Neuron (in vitro differentiated cells): ENCODE measurements around the gene CRX.
"Not testable (repeated sequence)": the region's sequence is repeated elsewhere in the genome, so short reads cannot be mapped to it uniquely, and the experiment has no call there.

Experiments used
- H2AFZ ChIP-seq: one replicate; pipeline ENCODE4 v1.6.1; 2013; ENCODE audit warnings: low read depth, mild to moderate bottlenecking, inconsistent platforms, low read length, moderate library complexity
- H3K27me3 ChIP-seq: one replicate; pipeline ENCODE4 v1.6.1; 2013; ENCODE audit warnings: low read length; ENCODE audit not compliant: insufficient read depth
- H3K36me3 ChIP-seq: one replicate; pipeline ENCODE4 v1.6.1; 2013; ENCODE audit warnings: low read length; ENCODE audit not compliant: insufficient read depth
- H3K4me1 ChIP-seq: one replicate; pipeline ENCODE4 v1.6.1; 2013; ENCODE audit warnings: low read length; ENCODE audit not compliant: insufficient read depth
- H3K4me3 ChIP-seq: 2 replicates; pipeline ENCODE4 v1.5.1; 2013; ENCODE audit warnings: mild to moderate bottlenecking, low read length, moderate library complexity
- H3K9me3 ChIP-seq: one replicate; pipeline ENCODE4 v1.6.1; 2013; ENCODE audit warnings: low read length

The CRX gene

GRCh38 chr19:47813995-47814328, 7.8 kb upstream of the CRX start:
- H3K4me3 ChIP-seq, result no peak overlapping the region
- H3K27me3 ChIP-seq, result no peaks in the 10 kb centered on the region
- no peaks in the 10 kb centered on the region for H3K9me3 ChIP-seq
- H2AFZ ChIP-seq, result no peak overlapping the region
- no peaks in the 10 kb centered on the region for H3K4me1 ChIP-seq
- no peaks in the 10 kb centered on the region for H3K36me3 ChIP-seq

GRCh38 chr19:47816270-47816669, 5.5 kb upstream of the CRX start:
- H3K4me1 ChIP-seq, H3K36me3 ChIP-seq, H2AFZ ChIP-seq, H3K4me3 ChIP-seq, H3K9me3 ChIP-seq: not testable (repeated sequence)
- H3K27me3 ChIP-seq, result peaks cover 13% of the 10 kb centered on the region

GRCh38 chr19:47818221-47818620, 3.5 kb upstream of the CRX start:
- H3K4me3 ChIP-seq, H3K36me3 ChIP-seq, H3K9me3 ChIP-seq, H3K4me1 ChIP-seq, H2AFZ ChIP-seq: not testable (repeated sequence)
- H3K27me3 ChIP-seq, result peaks cover 19% of the 10 kb centered on the region

GRCh38 chr19:47819858-47820257, 1.9 kb upstream of the CRX start:
- Histone ChIP-seq H3K27me3 (peaks cover 21% of the 10 kb centered on the region), H3K9me3 (no peaks in the 10 kb centered on the region), H3K4me3 (no peak overlapping the region), H3K4me1 (peaks cover 7% of the 10 kb centered on the region), H3K36me3 (no peaks in the 10 kb centered on the region), H2AFZ (no peak overlapping the region)

GRCh38 chr19:47820410-47820809, 1.3 kb upstream of the CRX start:
- Histone ChIP-seq H3K9me3 (no peaks in the 10 kb centered on the region), H3K36me3 (no peaks in the 10 kb centered on the region), H3K27me3 (peaks cover 21% of the 10 kb centered on the region), H2AFZ (no peak overlapping the region), H3K4me3 (no peak overlapping the region), H3K4me1 (peaks cover 7% of the 10 kb centered on the region)

GRCh38 chr19:47824396-47824795, 2.7 kb downstream of the CRX start:
- H3K4me3 ChIP-seq, result no peak overlapping the region
- H3K4me1 ChIP-seq, result peaks cover 6% of the 10 kb centered on the region
- no peak overlapping the region for H2AFZ ChIP-seq

GRCh38 chr19:47826800-47827199, 5.1 kb downstream of the CRX start:
- H2AFZ ChIP-seq, result no peak overlapping the region
- H3K4me3 ChIP-seq, result no peak overlapping the region
- peaks cover 7% of the 10 kb centered on the region for H3K27me3 ChIP-seq
- H3K4me1 ChIP-seq, result no peaks in the 10 kb centered on the region
- H3K9me3 ChIP-seq, result peaks cover 3% of the 10 kb centered on the region
- no peaks in the 10 kb centered on the region for H3K36me3 ChIP-seq

More at GRCh38 chr19:47824396-47824795, 2.7 kb downstream of the CRX start:
- Histone ChIP-seq H3K36me3 (no peaks in the 10 kb centered on the region), H3K9me3 (peaks cover 3% of the 10 kb centered on the region), H3K27me3 (peaks cover 20% of the 10 kb centered on the region)

GRCh38 chr19:47832723-47833122, 11.0 kb downstream of the CRX start:
- H3K27me3 ChIP-seq, result peaks cover 2% of the 10 kb centered on the region

GRCh38 chr19:47836038-47836437, 14.3 kb downstream of the CRX start:
- no peaks in the 10 kb centered on the region for H3K9me3 ChIP-seq
- no peaks in the 10 kb centered on the region for H3K36me3 ChIP-seq
- H3K27me3 ChIP-seq, result peaks cover 5% of the 10 kb centered on the region
- no peak overlapping the region for H2AFZ ChIP-seq
- no peak overlapping the region for H3K4me3 ChIP-seq
- H3K4me1 ChIP-seq, result peaks cover 2% of the 10 kb centered on the region

More at GRCh38 chr19:47832723-47833122, 11.0 kb downstream of the CRX start:
- H3K36me3 ChIP-seq, result no peaks in the 10 kb centered on the region
- no peaks in the 10 kb centered on the region for H3K4me1 ChIP-seq
- H3K9me3 ChIP-seq, result no peaks in the 10 kb centered on the region
- H3K4me3 ChIP-seq, result no peak overlapping the region
- no peak overlapping the region for H2AFZ ChIP-seq

GRCh38 chr19:47839411-47839810, 17.7 kb downstream of the CRX start:
- Histone ChIP-seq H2AFZ (no peak overlapping the region), H3K36me3 (no peaks in the 10 kb centered on the region), H3K4me3 (no peak overlapping the region), H3K4me1 (peaks cover 2% of the 10 kb centered on the region), H3K9me3 (no peaks in the 10 kb centered on the region), H3K27me3 (peaks cover 14% of the 10 kb centered on the region)

- no peaks in the 10 kb centered on the region for H3K36me3 ChIP-seq
- H3K4me3 ChIP-seq, result no peak overlapping the region
- peaks cover 14% of the 10 kb centered on the region for H3K27me3 ChIP-seq
- peaks cover 2% of the 10 kb centered on the region for H3K4me1 ChIP-seq
- H3K9me3 ChIP-seq, result no peaks in the 10 kb centered on the region
- H2AFZ ChIP-seq, result no peak overlapping the region
Observed at GRCh38 chr19:47839913-47840312, 18.2 kb downstream of the CRX start.

GRCh38 chr19:47842941-47843340, 21.2 kb downstream of the CRX start:
- Histone ChIP-seq H3K4me1 (peaks cover 2% of the 10 kb centered on the region), H2AFZ (no peak overlapping the region), H3K9me3 (no peaks in the 10 kb centered on the region), H3K27me3 (peaks cover 14% of the 10 kb centered on the region), H3K36me3 (no peaks in the 10 kb centered on the region), H3K4me3 (no peak overlapping the region)

GRCh38 chr19:47848425-47848822, 26.7 kb downstream of the CRX start:
- Histone ChIP-seq H3K4me3 (no peak overlapping the region), H3K27me3 (peaks cover 18% of the 10 kb centered on the region), H2AFZ (no peak overlapping the region), H3K4me1 (no peaks in the 10 kb centered on the region), H3K9me3 (no peaks in the 10 kb centered on the region), H3K36me3 (no peaks in the 10 kb centered on the region)

- H3K4me3 ChIP-seq, result no peak overlapping the region
- no peak overlapping the region for H2AFZ ChIP-seq
- H3K4me1 ChIP-seq, result no peaks in the 10 kb centered on the region
- no peaks in the 10 kb centered on the region for H3K9me3 ChIP-seq
- H3K27me3 ChIP-seq, result peaks cover 18% of the 10 kb centered on the region
- no peaks in the 10 kb centered on the region for H3K36me3 ChIP-seq
Observed at GRCh38 chr19:47848823-47849473, 27.2 kb downstream of the CRX start.
